GM19035 (cell line): ENCODE data around the gene GLI3.

ENCODE experiments used
- ATAC-seq: cut with Tn5 transposase; IDR thresholded peaks from one replicate; pipeline ENCODE4 v1.9.1; 2021; ENCODE audit not compliant: unreplicated experiment

GLI3 gene

DNA sequence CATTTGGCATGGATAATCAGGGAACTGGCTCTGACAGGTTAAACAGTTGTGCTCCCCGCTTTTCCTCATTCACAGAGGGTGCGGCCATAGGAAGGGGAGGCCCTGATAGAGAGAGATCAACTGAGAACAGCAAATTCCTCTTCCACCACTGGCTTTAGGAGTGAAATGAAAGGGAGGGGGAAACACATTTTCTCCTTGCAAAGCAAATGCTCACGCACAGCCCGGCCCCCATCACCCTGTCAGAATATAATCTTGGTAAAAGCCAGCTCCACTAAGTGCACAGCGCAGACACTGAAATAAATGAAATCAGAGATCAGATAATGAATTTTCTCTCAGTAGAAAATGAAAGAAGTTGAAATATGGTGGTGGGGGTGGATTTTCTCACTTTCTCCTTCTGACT is 187.2 kb downstream of the GLI3 start:
- no peak for ATAC-seq

DNA sequence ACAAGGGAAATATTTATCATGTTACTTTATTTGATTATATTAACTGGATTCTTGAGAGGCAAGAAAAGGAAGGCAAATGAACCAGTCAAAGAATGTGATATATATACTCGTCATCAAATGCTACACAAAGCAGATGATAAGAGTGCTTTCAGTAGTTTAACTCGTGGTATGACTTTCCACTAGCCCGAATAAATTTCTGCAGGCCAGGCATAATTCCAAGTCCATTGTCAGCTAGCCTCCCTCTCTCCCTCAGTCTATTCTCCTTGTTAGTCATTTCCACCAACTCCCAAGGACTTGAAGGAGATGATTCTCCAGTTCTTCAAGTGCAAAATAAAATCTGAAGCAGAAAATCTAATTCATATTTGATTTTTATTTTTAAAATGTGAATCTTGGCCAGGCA is 190.5 kb downstream of the GLI3 start:
- ATAC-seq = no peak

GRCh38 chr7:42045961-42046360 is 191.0 kb downstream of the GLI3 start:
- ATAC-seq = no peak

DNA sequence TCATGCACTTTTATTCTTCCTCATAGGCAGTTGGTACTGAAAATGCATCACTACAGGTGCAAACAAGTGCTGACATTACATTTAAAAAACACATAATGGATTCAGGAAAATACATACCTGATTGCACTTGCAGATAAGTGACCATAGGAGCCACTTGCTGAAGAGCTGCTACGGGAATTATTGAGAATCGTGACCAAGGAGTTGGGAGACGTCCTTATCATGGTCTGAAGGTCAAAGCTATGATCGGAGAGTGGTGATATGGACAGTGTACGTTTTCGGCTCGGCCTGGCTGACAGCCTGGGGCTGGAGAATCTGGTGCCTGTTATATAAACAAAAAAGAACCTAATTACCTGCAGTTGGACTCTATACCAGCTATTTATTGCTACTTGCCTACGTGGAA is 197.1 kb downstream of the GLI3 start:
- no peak for ATAC-seq

DNA sequence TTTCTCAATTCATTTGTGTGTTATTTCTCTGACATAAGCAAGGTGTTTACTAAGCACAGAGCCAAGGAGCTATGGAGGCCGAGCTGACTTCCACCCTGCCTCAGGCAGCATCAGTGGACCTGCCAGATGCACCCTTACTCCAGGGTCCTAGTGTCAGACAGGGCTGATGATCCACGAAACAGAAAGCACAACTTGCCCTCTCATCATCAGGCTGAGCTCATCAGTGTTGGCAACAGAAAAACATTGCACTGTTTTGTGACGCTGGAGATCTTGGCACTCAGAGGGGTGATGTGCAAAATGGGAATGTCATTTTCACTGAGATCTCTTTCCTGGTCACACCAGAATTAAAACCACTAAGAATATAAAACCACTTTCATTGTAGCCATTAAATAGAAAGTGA is 201.8 kb downstream of the GLI3 start:
- no peak for ATAC-seq

DNA sequence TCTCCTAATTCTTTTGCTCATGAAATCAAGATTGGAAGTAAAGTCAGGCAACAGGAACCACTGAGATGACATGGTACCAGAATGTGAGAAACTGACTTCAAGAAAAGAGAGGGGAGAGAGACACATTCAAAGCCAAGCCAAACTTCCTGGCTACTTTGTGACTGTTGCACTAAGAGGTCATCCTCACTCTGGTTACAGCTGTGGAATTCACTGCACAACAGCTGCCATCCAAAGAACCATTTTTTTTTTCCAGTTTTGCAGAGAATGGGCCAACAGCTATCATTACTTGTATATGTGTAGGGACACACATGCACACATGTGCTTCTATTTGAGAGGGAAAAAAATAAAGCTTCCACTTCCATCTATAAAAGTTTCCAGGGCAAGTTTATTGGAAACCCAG is 203.5 kb downstream of the GLI3 start:
- ATAC-seq = no peak

DNA sequence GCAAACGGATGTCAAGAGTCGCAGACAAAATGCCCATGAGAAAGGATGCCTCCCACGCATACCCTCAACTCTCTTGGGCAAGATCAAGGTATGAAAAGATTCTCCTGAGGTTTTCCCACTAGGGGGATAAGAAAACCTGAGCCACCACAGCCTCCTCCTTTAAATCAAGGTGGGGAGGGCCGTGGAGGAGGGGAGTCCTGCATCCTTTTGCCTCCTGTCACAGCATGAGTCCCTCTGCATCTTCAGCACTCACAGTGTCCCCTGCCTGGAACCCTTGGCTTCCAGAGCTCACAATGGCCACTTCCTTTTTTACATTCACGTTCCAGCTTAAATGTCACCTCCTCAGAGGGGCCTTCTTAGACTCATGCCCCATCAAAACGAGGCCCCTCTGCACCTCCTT is 207.6 kb downstream of the GLI3 start:
- no peak for ATAC-seq

- ATAC-seq = no peak
These were observed 209.5 kb downstream of the GLI3 start for GRCh38 chr7:42027521-42027920.

DNA sequence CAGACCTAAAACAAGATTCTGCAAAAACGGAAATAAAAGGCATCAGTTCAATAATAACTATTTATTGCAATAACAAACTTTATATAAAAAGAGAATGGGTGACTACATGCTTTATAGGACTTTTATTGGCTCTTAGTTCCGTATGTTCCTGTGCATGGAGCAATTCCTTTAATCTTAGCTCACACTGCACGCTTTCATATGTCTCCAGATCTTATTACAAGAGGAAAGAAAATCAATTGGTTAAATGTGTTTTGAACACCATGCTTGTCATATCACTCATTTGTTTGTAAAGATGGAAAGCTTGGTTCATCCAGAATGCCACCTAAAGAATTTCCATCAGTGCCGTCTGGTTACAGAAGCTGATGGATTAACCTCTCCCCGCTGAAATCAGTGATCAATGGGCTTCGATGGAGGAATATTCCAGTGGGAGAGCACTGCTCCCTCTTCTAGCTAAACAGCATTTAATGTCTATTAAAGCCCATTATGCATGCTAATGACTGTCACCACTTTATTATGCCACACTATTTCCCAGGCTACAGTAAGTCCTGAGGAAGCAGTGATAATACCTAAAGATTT is 210.3 kb downstream of the GLI3 start:
- ATAC-seq = no peak

DNA sequence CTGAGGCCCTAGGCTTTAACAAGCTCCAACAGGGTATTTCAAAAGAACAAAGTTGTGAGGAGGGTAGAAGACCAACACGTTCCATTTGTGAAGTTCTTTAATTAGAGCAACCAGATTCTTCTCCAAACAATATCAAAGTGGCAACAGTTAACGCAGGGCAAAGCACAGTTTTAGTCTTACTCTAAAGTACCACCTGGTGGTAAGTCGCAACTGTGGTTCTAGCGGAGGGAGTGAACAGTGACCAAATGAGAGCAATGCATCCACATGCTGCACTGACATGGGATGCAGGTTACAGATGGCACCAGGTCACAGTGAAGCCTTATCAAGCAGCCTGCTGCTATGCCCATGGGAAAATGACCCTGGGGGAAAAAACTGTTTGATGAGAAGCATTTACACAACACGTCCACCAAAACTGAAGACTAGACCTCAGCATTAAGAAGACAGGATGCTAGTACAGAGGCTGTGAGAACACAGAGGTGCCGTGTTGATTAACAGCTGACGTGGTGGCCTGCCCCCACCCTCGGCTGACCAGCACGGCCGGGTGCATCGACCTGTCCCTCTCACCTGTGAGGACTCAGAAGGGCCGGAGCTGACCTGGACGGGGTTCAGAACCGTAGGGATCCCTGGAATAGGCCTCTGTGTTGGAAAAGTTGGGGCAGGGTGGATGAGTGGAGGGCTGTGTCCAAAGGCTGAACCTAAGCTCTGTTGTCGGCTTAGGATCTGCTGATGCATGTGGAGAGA is 211.2 kb downstream of the GLI3 start:
- ATAC-seq = no peak

- no peak for ATAC-seq
These were observed 212.5 kb downstream of the GLI3 start for GRCh38 chr7:42024537-42024936.

- no peak for ATAC-seq
These were observed 213.7 kb downstream of the GLI3 start for GRCh38 chr7:42023262-42023661.

GRCh38 chr7:42022791-42023190 is 214.2 kb downstream of the GLI3 start:
- ATAC-seq = no peak

GRCh38 chr7:42022056-42022455 is 215.0 kb downstream of the GLI3 start:
- no peak for ATAC-seq

GRCh38 chr7:42021631-42022030 is 215.4 kb downstream of the GLI3 start:
- no peak for ATAC-seq

GRCh38 chr7:42020061-42020460 is 216.9 kb downstream of the GLI3 start:
- ATAC-seq = no peak

DNA sequence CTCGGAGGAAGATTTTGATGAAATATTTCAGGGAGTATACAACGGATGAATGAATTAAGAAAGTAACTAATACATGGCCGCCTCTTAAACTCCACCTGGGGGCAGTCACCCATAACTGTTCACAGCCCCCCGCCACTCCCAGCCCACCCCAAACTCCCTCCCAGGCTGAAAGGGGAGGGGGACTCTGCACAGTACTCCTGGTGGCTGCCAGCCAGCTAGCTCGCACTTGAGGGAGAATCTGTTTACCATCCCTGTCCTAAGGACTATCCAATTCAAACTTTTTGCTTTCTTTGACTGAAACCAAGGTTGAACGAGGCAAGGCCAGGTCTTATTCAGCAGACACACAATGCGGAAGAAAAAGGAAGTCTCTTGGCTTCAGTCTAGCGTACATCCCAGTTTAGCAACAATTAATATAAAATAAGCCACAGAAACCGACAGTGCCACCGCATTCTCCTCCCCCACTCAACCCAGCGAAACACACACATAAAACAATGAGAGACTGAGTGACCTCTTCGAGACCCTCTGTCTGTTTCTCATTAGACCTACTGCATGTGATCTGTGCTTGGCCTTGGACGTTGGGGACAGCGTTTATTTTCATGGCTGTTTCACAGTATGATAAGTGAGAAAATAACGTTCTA is 219.5 kb downstream of the GLI3 start:
- ATAC-seq = no peak

GRCh38 chr7:42016517-42016916 is 220.5 kb downstream of the GLI3 start:
- ATAC-seq = no peak

- no peak for ATAC-seq
These were observed 222.1 kb downstream of the GLI3 start for GRCh38 chr7:42014625-42015618.

- no peak for ATAC-seq
These were observed 224.1 kb downstream of the GLI3 start for GRCh38 chr7:42012786-42013360.

DNA sequence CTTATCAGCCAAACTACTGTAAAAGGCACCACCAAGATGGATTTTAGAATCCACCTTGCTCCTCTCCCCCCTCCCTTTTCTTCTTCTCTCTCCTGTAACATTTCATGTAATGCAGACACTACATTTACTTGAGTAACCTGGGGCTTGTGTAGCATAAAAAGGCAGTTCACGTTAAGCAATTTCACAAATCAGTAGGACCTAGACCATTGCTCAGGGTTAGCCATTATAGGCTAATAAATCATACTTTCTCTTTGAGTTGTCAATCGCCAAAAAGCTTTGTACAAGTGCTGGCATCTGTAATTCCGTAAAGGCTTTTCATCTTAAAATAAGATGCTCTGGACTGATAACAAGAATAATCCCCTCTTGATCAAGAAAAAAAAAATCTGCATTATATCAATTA is 224.7 kb downstream of the GLI3 start:
- ATAC-seq = no peak
